Measurements from ENCODE around the gene INHBC.

The INHBC gene

DNA sequence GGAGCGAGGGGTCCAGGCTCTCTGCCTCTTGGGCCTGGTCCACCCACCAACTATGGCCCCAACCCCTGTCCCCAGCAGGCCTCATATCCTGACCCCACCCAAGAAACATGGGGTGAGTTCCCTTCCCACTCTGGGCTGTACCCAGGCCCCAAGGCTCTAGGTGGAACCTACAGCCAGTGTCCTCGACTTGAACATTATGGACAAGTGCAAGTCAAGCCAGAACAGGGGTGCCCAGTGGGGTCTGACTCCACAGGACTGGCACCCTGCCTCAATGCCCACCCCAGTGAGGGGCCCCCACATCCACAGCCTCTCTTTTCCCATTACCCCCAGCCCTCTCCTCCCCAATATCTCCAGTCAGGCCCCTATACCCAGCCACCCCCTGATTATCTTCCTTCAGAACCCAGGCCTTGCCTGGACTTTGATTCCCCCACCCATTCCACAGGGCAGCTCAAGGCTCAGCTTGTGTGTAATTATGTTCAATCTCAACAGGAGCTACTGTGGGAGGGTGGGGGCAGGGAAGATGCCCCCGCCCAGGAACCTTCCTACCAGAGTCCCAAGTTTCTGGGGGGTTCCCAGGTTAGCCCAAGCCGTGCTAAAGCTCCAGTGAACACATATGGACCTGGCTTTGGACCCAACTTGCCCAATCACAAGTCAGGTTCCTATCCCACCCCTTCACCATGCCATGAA, 36.5 kb downstream of the INHBC start:
- DNase-seq (ENCODE audit: low read depth, low spot score) = no peak
- Histone ChIP-seq H3K9ac (ENCODE audit: insufficient read length, low read depth) (no peak overlapping the region), H3K27me3 (ENCODE audit: insufficient read depth, insufficient read length) (peaks cover 38% of the 10 kb centered on the region), H3K9me3 (ENCODE audit: insufficient read depth, low read length) (no peaks in the 10 kb centered on the region), H3K36me3 (ENCODE audit: insufficient read depth, insufficient read length, low read length) (peaks cover 13% of the 10 kb centered on the region), H3K4me3 (ENCODE audit: insufficient read length, low read depth) (no peak overlapping the region), H3K4me1 (ENCODE audit: insufficient read depth, insufficient read length) (peaks cover 2% of the 10 kb centered on the region)
- TF ChIP-seq ZNF274 (IDR thresholded peaks at IDR 0.05; ENCODE audit: low read depth, low read length) = no peak
- TF ChIP-seq SUZ12 (IDR thresholded peaks at IDR 0.05; ENCODE audit: extremely low read depth, insufficient read depth, insufficient read length) = no peak
- TF ChIP-seq YY1 (IDR thresholded peaks at IDR 0.05; ENCODE audit: insufficient read depth, insufficient read length) = no peak

DNA sequence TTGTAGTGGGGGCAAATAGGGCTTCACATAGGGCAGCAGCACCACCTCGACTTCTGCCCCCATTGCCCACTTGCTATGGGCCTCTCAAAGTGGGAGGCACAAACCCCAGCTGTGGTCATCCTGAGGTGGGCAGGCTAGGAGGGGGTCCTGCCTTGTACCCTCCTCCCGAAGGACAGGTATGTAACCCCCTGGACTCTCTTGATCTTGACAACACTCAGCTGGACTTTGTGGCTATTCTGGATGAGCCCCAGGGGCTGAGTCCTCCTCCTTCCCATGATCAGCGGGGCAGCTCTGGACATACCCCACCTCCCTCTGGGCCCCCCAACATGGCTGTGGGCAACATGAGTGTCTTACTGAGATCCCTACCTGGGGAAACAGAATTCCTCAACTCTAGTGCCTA, 37.1 kb downstream of the INHBC start:
- no peak for TF ChIP-seq SUZ12 (IDR thresholded peaks at IDR 0.05; ENCODE audit: extremely low read depth, insufficient read depth, insufficient read length)
- TF ChIP-seq YY1 (IDR thresholded peaks at IDR 0.05; ENCODE audit: insufficient read depth, insufficient read length) = no peak
- no peak for TF ChIP-seq ZNF274 (IDR thresholded peaks at IDR 0.05; ENCODE audit: low read depth, low read length)
- Histone ChIP-seq H3K9ac (ENCODE audit: insufficient read length, low read depth) (no peak overlapping the region), H3K4me1 (ENCODE audit: insufficient read depth, insufficient read length) (peaks cover 7% of the 10 kb centered on the region), H3K27me3 (ENCODE audit: insufficient read depth, insufficient read length) (peaks cover 44% of the 10 kb centered on the region), H3K4me3 (ENCODE audit: insufficient read length, low read depth) (no peak overlapping the region), H3K36me3 (ENCODE audit: insufficient read depth, insufficient read length, low read length) (peaks cover 13% of the 10 kb centered on the region), H3K9me3 (ENCODE audit: insufficient read depth, low read length) (no peaks in the 10 kb centered on the region)
- DNase-seq (ENCODE audit: low read depth, low spot score) = no peak

DNA sequence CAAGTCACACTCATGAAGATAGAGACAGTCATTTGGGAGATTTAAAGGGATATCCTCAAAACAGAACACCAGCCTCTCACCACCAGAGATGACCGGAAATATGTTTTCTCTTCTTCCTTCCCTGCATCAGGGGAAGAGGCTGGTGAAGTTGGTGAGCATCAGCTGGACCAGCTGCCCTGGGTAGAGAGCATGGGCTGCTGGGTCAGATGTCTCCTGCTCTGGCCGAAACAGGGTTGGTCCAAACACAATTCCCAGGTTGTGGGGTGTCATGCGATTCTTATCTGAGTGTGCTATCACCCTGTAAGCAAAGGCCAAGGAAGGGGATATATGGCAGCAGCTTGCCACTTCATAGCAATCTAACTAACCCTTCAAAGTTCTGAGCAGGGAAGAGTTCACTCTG, 37.8 kb downstream of the INHBC start:
- no peak for TF ChIP-seq SUZ12 (IDR thresholded peaks at IDR 0.05; ENCODE audit: extremely low read depth, insufficient read depth, insufficient read length)
- no peak for TF ChIP-seq YY1 (IDR thresholded peaks at IDR 0.05; ENCODE audit: insufficient read depth, insufficient read length)
- TF ChIP-seq ZNF274 (IDR thresholded peaks at IDR 0.05; ENCODE audit: low read depth, low read length) = no peak
- Histone ChIP-seq H3K9ac (ENCODE audit: insufficient read length, low read depth) (no peak overlapping the region), H3K4me3 (ENCODE audit: insufficient read length, low read depth) (no peak overlapping the region), H3K27me3 (ENCODE audit: insufficient read depth, insufficient read length) (peaks cover 51% of the 10 kb centered on the region), H3K36me3 (ENCODE audit: insufficient read depth, insufficient read length, low read length) (peaks cover 13% of the 10 kb centered on the region), H3K4me1 (ENCODE audit: insufficient read depth, insufficient read length) (peaks cover 7% of the 10 kb centered on the region), H3K9me3 (ENCODE audit: insufficient read depth, low read length) (no peaks in the 10 kb centered on the region)
- DNase-seq (ENCODE audit: low read depth, low spot score) = no peak

DNA sequence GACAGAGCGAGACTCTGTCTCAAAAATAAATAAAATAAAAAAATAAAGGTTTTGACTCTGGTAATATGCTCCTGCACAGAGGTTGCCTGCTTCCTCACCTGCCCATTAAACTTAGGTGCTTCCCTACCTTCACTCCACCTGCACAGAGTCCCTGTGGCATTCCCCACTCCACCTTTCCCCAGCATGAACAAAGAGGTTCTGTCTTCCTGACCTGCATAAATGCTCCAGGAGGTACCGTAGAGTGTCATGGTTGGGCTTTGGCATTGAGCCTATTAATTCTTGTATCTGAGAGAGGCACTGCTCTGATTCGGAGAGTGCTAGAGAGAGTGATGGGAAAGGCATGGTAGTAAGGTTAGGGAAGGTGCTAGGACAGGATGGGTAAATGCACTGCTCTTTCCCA, 38.8 kb downstream of the INHBC start:
- no peaks in the 10 kb centered on the region for H3K9me3 ChIP-seq (ENCODE audit: insufficient read depth, low read length)
- peaks cover 57% of the 10 kb centered on the region for H3K27me3 ChIP-seq (ENCODE audit: insufficient read depth, insufficient read length)
- no peak for TF ChIP-seq SUZ12 (IDR thresholded peaks at IDR 0.05; ENCODE audit: extremely low read depth, insufficient read depth, insufficient read length)
- TF ChIP-seq YY1 (IDR thresholded peaks at IDR 0.05; ENCODE audit: insufficient read depth, insufficient read length) = no peak
- TF ChIP-seq ZNF274 (IDR thresholded peaks at IDR 0.05; ENCODE audit: low read depth, low read length) = no peak
- no peak overlapping the region for H3K4me3 ChIP-seq (ENCODE audit: insufficient read length, low read depth)
- H3K9ac ChIP-seq (ENCODE audit: insufficient read length, low read depth) = no peak overlapping the region
- peaks cover 13% of the 10 kb centered on the region for H3K36me3 ChIP-seq (ENCODE audit: insufficient read depth, insufficient read length, low read length)
- peaks cover 10% of the 10 kb centered on the region for H3K4me1 ChIP-seq (ENCODE audit: insufficient read depth, insufficient read length)
- no peak for DNase-seq (ENCODE audit: low read depth, low spot score)

DNA sequence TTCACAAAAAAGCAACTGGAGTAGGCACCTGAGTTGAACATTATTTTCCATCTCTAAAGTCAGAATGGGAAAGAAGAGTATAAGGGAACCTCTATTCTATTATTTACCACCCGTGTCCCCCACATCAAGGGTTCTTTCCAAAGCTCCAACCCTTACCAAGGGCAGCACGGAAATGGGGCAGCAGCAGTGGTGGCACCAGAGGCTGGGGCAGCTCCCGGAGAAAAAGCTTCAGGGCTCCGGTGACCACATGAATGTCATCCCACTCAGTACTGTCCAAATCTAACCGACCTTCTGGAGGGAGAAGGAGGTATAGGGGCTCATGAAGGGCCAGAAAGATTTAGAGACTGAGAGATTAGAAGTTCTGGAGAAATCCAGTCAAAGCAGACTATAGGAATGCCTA, 39.3 kb downstream of the INHBC start:
- Histone ChIP-seq H3K4me1 (ENCODE audit: insufficient read depth, insufficient read length) (peaks cover 10% of the 10 kb centered on the region), H3K36me3 (ENCODE audit: insufficient read depth, insufficient read length, low read length) (peaks cover 13% of the 10 kb centered on the region), H3K9me3 (ENCODE audit: insufficient read depth, low read length) (no peaks in the 10 kb centered on the region), H3K27me3 (ENCODE audit: insufficient read depth, insufficient read length) (peaks cover 57% of the 10 kb centered on the region), H3K9ac (ENCODE audit: insufficient read length, low read depth) (no peak overlapping the region), H3K4me3 (ENCODE audit: insufficient read length, low read depth) (no peak overlapping the region)
- TF ChIP-seq ZNF274 (IDR thresholded peaks at IDR 0.05; ENCODE audit: low read depth, low read length) (no peak), SUZ12 (IDR thresholded peaks at IDR 0.05; ENCODE audit: extremely low read depth, insufficient read depth, insufficient read length) (no peak), YY1 (IDR thresholded peaks at IDR 0.05; ENCODE audit: insufficient read depth, insufficient read length) (no peak)
- DNase-seq (ENCODE audit: low read depth, low spot score) = no peak

DNA sequence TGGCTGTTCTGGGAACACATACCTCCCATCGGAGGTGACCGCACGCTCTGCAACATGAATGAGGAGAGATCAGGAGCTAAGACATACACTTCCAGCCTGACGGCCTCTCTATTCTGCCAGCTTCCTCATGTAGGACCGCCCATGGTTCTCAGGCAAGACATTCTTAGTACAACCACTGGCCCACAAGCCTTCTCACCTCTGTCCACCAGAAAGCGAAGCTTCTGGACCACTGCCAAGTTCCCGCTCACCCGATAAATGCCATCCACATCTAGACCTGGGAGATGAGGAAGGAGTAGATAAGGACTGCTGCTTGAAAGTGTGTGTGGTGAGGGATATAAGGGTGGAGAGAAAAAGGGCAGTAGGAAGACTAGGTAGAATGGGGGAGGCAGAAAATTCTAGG, 39.8 kb downstream of the INHBC start:
- peaks cover 10% of the 10 kb centered on the region for H3K4me1 ChIP-seq (ENCODE audit: insufficient read depth, insufficient read length)
- TF ChIP-seq YY1 (IDR thresholded peaks at IDR 0.05; ENCODE audit: insufficient read depth, insufficient read length) (no peak), ZNF274 (IDR thresholded peaks at IDR 0.05; ENCODE audit: low read depth, low read length) (no peak), SUZ12 (IDR thresholded peaks at IDR 0.05; ENCODE audit: extremely low read depth, insufficient read depth, insufficient read length) (no peak)
- H3K9ac ChIP-seq (ENCODE audit: insufficient read length, low read depth) = no peak overlapping the region
- H3K9me3 ChIP-seq (ENCODE audit: insufficient read depth, low read length) = no peaks in the 10 kb centered on the region
- no peak for DNase-seq (ENCODE audit: low read depth, low spot score)
- peaks cover 57% of the 10 kb centered on the region for H3K27me3 ChIP-seq (ENCODE audit: insufficient read depth, insufficient read length)
- no peak overlapping the region for H3K4me3 ChIP-seq (ENCODE audit: insufficient read length, low read depth)
- peaks cover 9% of the 10 kb centered on the region for H3K36me3 ChIP-seq (ENCODE audit: insufficient read depth, insufficient read length, low read length)

DNA sequence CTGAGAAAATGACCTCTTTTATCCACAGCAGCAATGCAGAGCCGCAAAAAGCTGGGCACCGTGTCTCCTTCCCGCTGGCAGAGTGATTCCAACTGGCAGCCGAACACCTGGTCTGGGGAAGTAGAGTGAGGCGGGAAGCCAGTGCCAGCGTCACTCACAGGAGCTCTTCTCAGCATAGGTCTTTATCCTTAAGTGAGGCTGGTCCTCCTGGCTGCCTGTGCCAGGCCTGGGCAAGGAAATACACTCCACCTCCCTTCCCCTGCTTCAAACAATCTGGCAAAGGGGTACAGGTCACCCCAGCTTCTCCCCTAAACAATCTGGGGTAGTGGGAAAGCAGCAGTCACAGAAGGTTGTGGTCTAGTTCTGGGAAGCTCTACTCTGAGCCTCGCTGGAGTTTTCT, 40.3 kb downstream of the INHBC start:
- Histone ChIP-seq H3K36me3 (ENCODE audit: insufficient read depth, insufficient read length, low read length) (peaks cover 7% of the 10 kb centered on the region), H3K4me1 (ENCODE audit: insufficient read depth, insufficient read length) (peaks cover 10% of the 10 kb centered on the region), H3K27me3 (ENCODE audit: insufficient read depth, insufficient read length) (peaks cover 57% of the 10 kb centered on the region), H3K9me3 (ENCODE audit: insufficient read depth, low read length) (no peaks in the 10 kb centered on the region), H3K4me3 (ENCODE audit: insufficient read length, low read depth) (peak overlapping the region; percentile 40), H3K9ac (ENCODE audit: insufficient read length, low read depth) (peak overlapping the region; percentile 79)
- TF ChIP-seq SUZ12 (IDR thresholded peaks at IDR 0.05; ENCODE audit: extremely low read depth, insufficient read depth, insufficient read length) (peak; percentile 46), YY1 (IDR thresholded peaks at IDR 0.05; ENCODE audit: insufficient read depth, insufficient read length) (no peak)
- no peak for DNase-seq (ENCODE audit: low read depth, low spot score)

Measured in NT2/D1 (cell line).